HepG2 (cell line): ENCODE measurements around the gene EVC. TPM values are rescaled to one million over a fixed set of nuclear protein-coding genes. Genes with fewer than 3 reads are reported as not detected.

Experiments used
- ATAC-seq: fragments of 200-7000 bp; cut with Tn5 transposase; 3 replicates; pipeline ENCODE4 v1.9.1; 2020; ENCODE audit warnings: mild to moderate bottlenecking, moderate library complexity
- BruUV-seq: library from RNA; stranded (reverse); fragments of 400-500 nt; replicated peaks from 2 replicates; lab custom pipeline; 2021; lab: Mats Ljungman, UMichigan
- CTCF ChIA-PET: fragments of 300-600 bp; formaldehyde crosslinking; extraction: SDS; loops from one replicate; lab custom pipeline; 2021; ENCODE audit warnings: low total read pairs, inconsistent platforms, low intra/inter-chr PET ratio; lab: Yijun Ruan, JAX
- POLR2A ChIA-PET: fragments of 350-600 bp; sonication (Branson Sonifier 250); formaldehyde crosslinking; loops from one replicate; lab custom pipeline; 2020; ENCODE audit warnings: antibody characterized with exemption, inconsistent platforms; lab: Yijun Ruan, JAX
- DNase-seq: peaks from one replicate; pipeline ENCODE4 v3.0.0-alpha.2; 2015; ENCODE audit warnings: low spot score
- FAIRE-seq: peaks from 3 replicates; lab custom pipeline; 2011; peaks lifted over from hg19 to GRCh38; lab: Jason Lieb, UNC
- H2AFZ ChIP-seq: one replicate; pipeline ENCODE4 v1.6.1; 2011; ENCODE audit warnings: low read length, inconsistent platforms
- H3K27ac ChIP-seq: fragments of 300-600 bp; 3 replicates; pipeline ENCODE4 v1.8.0; 2011; ENCODE audit warnings: mixed run types, mild to moderate bottlenecking, mixed read lengths, low read length, inconsistent platforms; ENCODE audit not compliant: insufficient read depth; ENCODE audit errors: extremely low read length
- H3K27me3 ChIP-seq, 2 experiments: fragments of 200-600 bp in 1 of 2; 2 replicates in 1 of 2; 3 replicates in 1 of 2; pipeline versions ENCODE4 v1.6.0 to v1.8.0; 2011; ENCODE audit warnings: low read length in 2 of 2, mild to moderate bottlenecking in 2 of 2, moderate library complexity in 2 of 2, inconsistent platforms in 1 of 2; ENCODE audit not compliant: insufficient read depth in 2 of 2, control insufficient read depth in 1 of 2
- H3K36me3 ChIP-seq, 2 experiments: fragments of 200-600 bp in 1 of 2; replicated peaks in 1 of 2; 2 replicates in 1 of 2; 3 replicates in 1 of 2; pipeline versions ENCODE4 v1.5.1 to v1.8.0; 2011; ENCODE audit warnings: low read length in 2 of 2, inconsistent platforms in 1 of 2; ENCODE audit not compliant: insufficient read depth in 2 of 2, control insufficient read depth in 1 of 2
- H3K4me1 ChIP-seq: 2 replicates; pipeline ENCODE4 v1.5.1; 2012; ENCODE audit warnings: low read length, inconsistent platforms; ENCODE audit not compliant: insufficient read depth
- H3K4me2 ChIP-seq: 2 replicates; pipeline ENCODE4 v1.6.0; 2011; ENCODE audit warnings: low read depth, low read length, inconsistent platforms
- H3K4me3 ChIP-seq, 3 experiments: fragments of 200-600 bp in 1 of 3; sonication (generic), shearing (Covaris generic) in 1 of 3; replicated peaks in 1 of 3; 2 replicates each; pipeline ENCODE4 v1.5.1; 2011 to 2016; ENCODE audit warnings: low read length in 3 of 3, inconsistent platforms in 2 of 3, low read depth in 2 of 3, mild to moderate bottlenecking in 2 of 3, control low read depth in 1 of 3, mixed read lengths in 1 of 3; ENCODE audit not compliant: insufficient read depth in 1 of 3
- H3K79me2 ChIP-seq: one replicate; pipeline ENCODE4 v1.6.1; 2011; ENCODE audit warnings: low read length, inconsistent platforms; ENCODE audit not compliant: insufficient read depth
- H3K9ac ChIP-seq: 2 replicates; pipeline ENCODE4 v1.6.0; 2011; ENCODE audit warnings: mild to moderate bottlenecking, low read depth, low read length, inconsistent platforms; ENCODE audit not compliant: insufficient read depth
- H3K9me3 ChIP-seq: 2 replicates; pipeline ENCODE4 v1.5.1; 2012; ENCODE audit warnings: mild to moderate bottlenecking, low read length
- H4K20me1 ChIP-seq: 2 replicates; pipeline ENCODE4 v1.6.0; 2011; ENCODE audit warnings: inconsistent platforms, mild to moderate bottlenecking, low read length, moderate library complexity; ENCODE audit not compliant: insufficient read depth
- DMTF1 ChIP-seq: sonication (generic); formaldehyde crosslinking; IDR thresholded peaks from 2 replicates; pipeline ENCODE4 v1.4.0; 2020; ENCODE audit warnings: mild to moderate bottlenecking, missing genetic modification reagents
- ELF4 ChIP-seq: sonication (generic); formaldehyde crosslinking; IDR thresholded peaks from 2 replicates; pipeline ENCODE4 v1.5.0; 2020; ENCODE audit warnings: missing genetic modification reagents, mild to moderate bottlenecking, moderate library complexity, borderline replicate concordance
- HHEX ChIP-seq: IDR thresholded peaks from 2 replicates; pipeline ENCODE4 v1.6.1; 2016; ENCODE audit warnings: control low read depth
- HINFP ChIP-seq: sonication (generic); formaldehyde crosslinking; IDR thresholded peaks from 2 replicates; pipeline ENCODE4 v1.4.0; 2020; ENCODE audit warnings: low read depth, mild to moderate bottlenecking, missing genetic modification reagents
- NBN ChIP-seq: fragments of 450-650 bp; conservative IDR thresholded peaks from 2 replicates; pipeline ENCODE4 v1.6.1; 2017
- POGK ChIP-seq: sonication (generic); formaldehyde crosslinking; conservative IDR thresholded peaks from 2 replicates; pipeline ENCODE4 v1.8.0; 2022; ENCODE audit warnings: mild to moderate bottlenecking, moderate library complexity, missing genetic modification reagents
- ZBTB2 ChIP-seq: sonication (generic); formaldehyde crosslinking; IDR thresholded peaks from 2 replicates; pipeline ENCODE4 v1.8.0; 2022; ENCODE audit warnings: low read depth, missing genetic modification reagents
- ZNF207 ChIP-seq: fragments of 450-650 bp; IDR thresholded peaks from 2 replicates; pipeline ENCODE4 v1.6.1; 2016; ENCODE audit warnings: antibody characterized with exemption, borderline replicate concordance
- ZNF354B ChIP-seq: sonication (generic); formaldehyde crosslinking; IDR thresholded peaks from 2 replicates; pipeline ENCODE4 v1.8.0; 2022; ENCODE audit warnings: mild to moderate bottlenecking, missing genetic modification reagents
- ZNF503 ChIP-seq: sonication (generic); formaldehyde crosslinking; IDR thresholded peaks from 2 replicates; pipeline ENCODE4 v1.4.0; 2020; ENCODE audit warnings: missing genetic modification reagents
- ZNF562 ChIP-seq: sonication (generic); formaldehyde crosslinking; IDR thresholded peaks from 2 replicates; pipeline ENCODE4 v1.8.0; 2022; ENCODE audit warnings: missing genetic modification reagents, borderline replicate concordance
- ZNF772 ChIP-seq: sonication (generic); formaldehyde crosslinking; IDR thresholded peaks from 2 replicates; pipeline ENCODE4 v1.5.0; 2020; ENCODE audit warnings: mild to moderate bottlenecking, missing genetic modification reagents
- ZUFSP ChIP-seq: sonication (generic); formaldehyde crosslinking; IDR thresholded peaks from 2 replicates; pipeline ENCODE4 v1.9.0; 2021; ENCODE audit warnings: missing genetic modification reagents, mild to moderate bottlenecking, borderline replicate concordance
- WGBS: methylation state at CpG from one replicate; pipeline ENCODE4 v1.1.6; 2017; ENCODE audit warnings: low lambda C conversion rate; 5-methylcytosine and 5-hydroxymethylcytosine counted together
- in situ Hi-C: cut with HindIII; loops from 2 replicates; pipeline ENCODE4 v1.10.0; 2017; ENCODE audit warnings: low pct_unique_long_range_greater_than_20kb; ENCODE audit not compliant: extremely low pct_ligation_motif_present
- intact Hi-C: fragments of 100-400 bp; cut with micrococcal nuclease; formaldehyde crosslinking; loops from one replicate; pipeline ENCODE4 v1.10.0; 2022; ENCODE audit not compliant: unreplicated experiment
- polyA plus RNA-seq, 8 experiments: library from polyadenylated mRNA; depleted of rRNA in 3 of 8; stranded (reverse) in 7 of 8; unstranded in 1 of 8; fragments of >200 nt; fragmentation: Illumina TruSeq in 4 of 8; extraction: Trizol in 4 of 8; gene quantifications; 2 replicates each; pipeline versions ENCODE4 v1.2.1 to v1.2.3, GENCODE V29; 2011 to 2016; ENCODE audit warnings: low read depth in 4 of 8, missing spikeins in 1 of 8, mixed read lengths in 1 of 8; ENCODE audit not compliant: insufficient read depth in 1 of 8
- total RNA-seq, 5 experiments: library from RNA; depleted of rRNA; stranded (reverse); fragments of >200 nt; fragmentation: Illumina TruSeq; extraction: Trizol; gene quantifications; 2 replicates each; pipeline ENCODE4 v1.2.3, GENCODE V29; 2016; ENCODE audit warnings: low read depth in 1 of 5

Gene EVC
- total and polyA plus RNA-seq, 2 of the 13 experiments (the other 11 are each of a cell fraction or from before 2014, with no cell fraction given) = 3.1 to 4.9 TPM

GRCh38 chr4:5795580-5795979 is 84.6 kb downstream of the EVC start:
- H3K4me2 ChIP-seq = no peak overlapping the region
- 91% methylated on average over 5 of the region's 5 CpGs for WGBS
- H3K36me3 ChIP-seq = peaks cover 2 to 9% of the 10 kb centered on the region in 2 experiments; a peak in 2 of 5 replicates
- no TSS peak for BruUV-seq
- CTCF ChIA-PET = no interaction called here
- H3K79me2 ChIP-seq = no peaks in the 10 kb centered on the region
- DNase-seq = no peak
- H3K4me1 ChIP-seq = no peaks in the 10 kb centered on the region
- in situ Hi-C loops (no loop called here), intact Hi-C loops (no loop called here)
- H3K4me3 ChIP-seq = no peak overlapping the region
- FAIRE-seq = no peak
- no peaks in the 10 kb centered on the region for H3K9me3 ChIP-seq
- H4K20me1 ChIP-seq = no peaks in the 10 kb centered on the region
- ATAC-seq = no peak
- H3K27ac ChIP-seq = no peak overlapping the region
- no peak overlapping the region for H2AFZ ChIP-seq
- H3K9ac ChIP-seq = no peak overlapping the region
- no peaks in the 10 kb centered on the region for H3K27me3 ChIP-seq
- POLR2A ChIA-PET = no interaction called here
- TF ChIP-seq ZUFSP (CRISPR knock-in tag) (no peak), DMTF1 (CRISPR knock-in tag) (no peak), ELF4 (CRISPR knock-in tag) (no peak), POGK (CRISPR knock-in tag) (no peak), ZBTB2 (CRISPR knock-in tag) (no peak), ZNF503 (CRISPR knock-in tag) (no peak), HINFP (CRISPR knock-in tag) (no peak), ZNF772 (CRISPR knock-in tag) (no peak), ZNF207 (no peak), HHEX (CRISPR knock-in tag) (no peak), ZNF562 (CRISPR knock-in tag) (no peak), ZNF354B (CRISPR knock-in tag) (no peak), NBN (no peak)
